T1000 (cell line): ENCODE data around the gene STK4.
A peak's percentile ranks its signal among the peaks of the same experiment; 100 is the strongest.

Experiments used
- DNase-seq: peaks from one replicate; lab custom pipeline; 2025; ENCODE audit warnings: mixed read lengths; lab: John Stamatoyannopoulos, UW

Gene STK4

GRCh38 chr20:45087097-45087790 is 120.9 kb downstream of the STK4 start:
- no peak for DNase-seq

DNA sequence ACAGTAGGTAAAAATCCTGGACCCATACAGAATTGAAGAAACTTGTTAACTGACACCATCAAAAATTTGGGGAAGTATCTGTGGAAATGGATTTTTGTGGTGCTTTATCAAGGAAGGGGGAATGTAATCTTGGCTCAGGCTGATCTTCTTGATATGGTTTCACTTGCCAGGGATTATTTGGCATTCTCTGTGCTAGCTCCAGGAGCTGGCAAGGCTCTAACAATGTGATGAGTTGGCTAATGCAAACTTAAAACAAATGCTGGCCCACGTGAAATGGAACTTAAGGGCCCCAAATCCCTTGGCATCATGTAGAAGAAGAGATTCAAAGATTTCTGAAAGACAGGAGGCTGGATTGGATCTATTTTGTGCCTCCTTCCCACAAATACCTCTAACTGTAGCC is 121.5 kb downstream of the STK4 start:
- DNase-seq: no peak

DNA sequence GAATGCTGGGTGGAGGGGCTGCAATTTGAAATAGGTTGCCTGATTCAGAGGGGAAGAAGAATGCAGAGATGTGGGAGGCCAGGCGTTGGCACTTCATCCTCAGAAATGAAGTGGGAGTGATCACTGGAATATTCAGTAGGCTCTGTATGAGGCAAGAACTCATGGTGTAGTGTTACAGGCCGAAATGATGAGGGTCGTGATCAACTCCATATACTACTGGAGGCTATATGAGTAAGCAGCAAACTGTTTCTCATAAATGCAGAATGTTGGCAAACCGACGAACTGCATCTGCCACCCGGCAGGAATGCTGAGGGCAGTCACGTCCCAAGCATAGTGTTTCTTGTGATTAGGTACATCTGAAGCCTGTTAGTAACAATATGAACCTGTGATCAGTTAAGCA is 121.9 kb downstream of the STK4 start:
- peak; percentile 95 for DNase-seq

GRCh38 chr20:45090481-45090880 is 124.2 kb downstream of the STK4 start:
- DNase-seq: no peak

- DNase-seq: no peak
These were observed 125.1 kb downstream of the STK4 start for GRCh38 chr20:45091366-45091765.

GRCh38 chr20:45092898-45093297 is 126.6 kb downstream of the STK4 start:
- DNase-seq: no peak

GRCh38 chr20:45094201-45094600 is 127.9 kb downstream of the STK4 start:
- DNase-seq: no peak

DNA sequence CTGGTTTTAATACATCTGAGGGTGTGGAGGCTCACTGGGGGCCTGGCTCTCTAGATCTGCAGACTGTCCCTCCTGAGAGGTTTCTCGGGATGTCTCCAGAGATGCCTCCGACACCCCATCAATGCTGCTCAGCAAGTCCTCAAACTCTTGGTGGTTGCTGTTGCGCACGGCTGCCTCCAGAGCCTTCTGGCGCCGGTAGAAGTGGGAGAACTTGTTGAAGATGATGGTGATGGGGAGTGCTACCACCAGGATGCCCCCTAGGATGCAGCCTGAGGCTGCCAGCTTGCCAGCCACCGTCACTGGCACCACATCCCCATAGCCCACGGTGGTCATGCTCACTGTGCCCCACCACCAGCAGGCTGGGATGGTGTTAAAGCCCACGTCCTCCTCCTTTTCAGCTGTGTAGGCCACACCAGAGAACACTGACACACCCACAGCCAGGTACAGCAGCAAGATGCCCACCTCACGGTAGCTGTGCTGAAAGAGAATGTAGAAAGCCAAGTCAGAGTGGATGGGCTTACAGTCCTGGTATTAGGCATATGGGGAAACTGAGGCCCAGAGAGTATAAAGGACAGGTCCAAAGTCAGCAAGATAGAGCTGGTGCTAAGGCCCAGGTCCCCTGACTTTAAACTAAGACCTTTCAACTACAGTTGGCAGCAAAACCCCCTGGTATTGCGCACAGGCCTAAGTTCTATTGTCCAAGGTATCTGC is 128.7 kb downstream of the STK4 start:
- DNase-seq: no peak

DNA sequence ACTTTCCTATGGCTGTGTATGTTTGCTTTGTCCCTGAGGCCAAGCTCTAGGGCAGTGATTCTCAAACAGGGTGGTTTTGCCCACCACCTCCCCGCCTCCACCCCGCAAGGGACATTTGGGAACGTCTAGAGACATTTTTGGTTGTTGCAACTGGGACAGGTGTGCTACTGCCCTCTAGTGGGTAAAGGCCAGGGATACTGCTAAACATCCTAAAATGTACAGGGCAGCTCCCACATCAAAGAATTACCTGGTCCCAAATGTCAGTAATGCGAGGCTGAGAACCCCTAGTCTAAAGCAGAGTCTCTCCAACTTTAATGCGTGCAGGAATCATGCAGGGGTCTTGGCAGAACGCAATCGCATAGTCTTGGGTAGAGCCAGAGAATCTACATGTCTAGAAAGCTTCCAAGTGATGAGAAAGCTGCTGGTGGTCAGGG is 129.5 kb downstream of the STK4 start:
- peak; percentile 71 for DNase-seq

GRCh38 chr20:45096781-45097180 is 130.5 kb downstream of the STK4 start:
- no peak for DNase-seq

DNA sequence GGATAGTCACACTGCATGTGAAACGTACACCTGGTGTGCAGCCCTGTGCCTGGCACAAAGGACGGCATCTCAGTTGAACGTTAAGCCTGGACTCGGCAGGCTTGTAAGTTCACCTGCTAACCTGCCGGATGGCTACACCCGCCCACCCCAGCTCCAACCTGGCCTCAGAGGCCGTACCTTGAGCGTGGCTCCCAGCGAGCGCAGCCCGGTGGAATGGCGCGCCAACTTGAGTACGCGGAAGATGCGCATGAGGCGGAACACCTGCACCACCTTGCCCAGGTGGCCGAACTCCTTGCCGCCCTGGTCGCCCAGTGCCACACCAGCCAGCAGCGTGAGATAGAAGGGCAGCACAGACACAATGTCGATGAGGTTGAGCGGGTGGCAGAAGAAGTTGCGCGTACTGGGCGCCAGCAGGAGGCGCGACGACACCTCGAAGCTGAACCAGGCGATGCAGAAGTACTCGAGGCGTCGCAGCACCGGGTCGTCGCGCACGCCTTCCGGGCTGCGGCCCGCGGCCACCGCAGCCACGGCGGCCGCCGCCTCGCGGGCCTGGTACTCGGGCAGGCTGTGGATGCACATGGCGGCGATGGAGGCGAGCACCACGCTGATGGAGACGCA is 131.3 kb downstream of the STK4 start:
- no peak for DNase-seq

GRCh38 chr20:45098103-45098773 is 131.9 kb downstream of the STK4 start:
- DNase-seq: no peak

- DNase-seq: no peak
These were observed 134.4 kb downstream of the STK4 start, which contains the start of gene KCNS1 for GRCh38 chr20:45100563-45101245. Gene KCNS1 (minus strand): TSS chr20:45101127. CDS start chr20:45099236, 1,891 bp downstream.

DNA sequence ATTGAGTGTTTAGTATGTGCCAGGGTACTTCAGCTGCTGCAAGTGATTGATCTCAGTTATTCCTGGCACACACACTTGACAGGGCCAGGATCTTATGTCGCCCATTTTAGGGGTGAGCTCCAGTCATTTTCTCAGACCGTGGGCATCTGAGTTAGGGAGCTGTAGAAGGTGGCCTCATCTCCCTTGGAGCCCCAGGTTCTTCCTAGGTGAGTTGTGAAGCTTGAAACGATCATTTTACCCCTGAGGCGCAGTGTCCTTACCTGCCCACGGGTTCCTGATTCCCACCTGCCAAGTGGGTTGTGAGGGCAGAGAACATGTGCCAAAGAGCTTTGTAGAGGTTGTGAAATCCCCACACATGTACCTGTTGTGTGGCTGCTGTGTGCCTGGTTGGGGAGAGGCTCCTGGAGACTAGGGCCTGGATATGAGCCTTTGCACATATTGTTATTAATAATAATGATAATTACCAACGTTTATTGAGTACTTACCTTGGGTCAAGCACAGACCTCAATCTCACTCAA is 135.1 kb downstream of the STK4 start:
- no peak for DNase-seq

- DNase-seq: no peak
These were observed 136.8 kb downstream of the STK4 start for GRCh38 chr20:45103072-45103471.

- DNase-seq: peak; percentile 83
These were observed 138.5 kb downstream of the STK4 start for GRCh38 chr20:45104786-45105185.

DNA sequence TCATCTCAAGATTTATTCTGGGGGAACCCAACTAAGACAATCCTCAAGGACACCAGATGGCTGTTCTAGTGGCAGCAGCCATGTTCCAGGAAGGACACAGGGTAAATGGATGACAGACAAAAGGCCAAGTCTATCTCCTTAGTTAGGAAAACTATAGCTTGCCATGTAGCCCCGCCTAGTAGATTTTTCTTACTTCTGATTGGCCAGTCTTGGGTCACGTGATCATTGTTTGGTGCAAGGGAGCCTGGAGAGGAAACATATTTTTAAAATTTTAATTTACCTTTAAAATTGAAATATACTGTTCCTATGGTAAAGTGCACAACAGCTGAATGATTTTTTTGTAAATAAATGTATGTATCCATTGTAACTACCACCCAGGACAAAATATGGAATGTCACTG is 139.0 kb downstream of the STK4 start:
- peak; percentile 64 for DNase-seq

GRCh38 chr20:45109634-45110033 is 143.3 kb downstream of the STK4 start:
- DNase-seq: no peak

- no peak for DNase-seq
These were observed 144.0 kb downstream of the STK4 start for GRCh38 chr20:45110301-45110700.

DNA sequence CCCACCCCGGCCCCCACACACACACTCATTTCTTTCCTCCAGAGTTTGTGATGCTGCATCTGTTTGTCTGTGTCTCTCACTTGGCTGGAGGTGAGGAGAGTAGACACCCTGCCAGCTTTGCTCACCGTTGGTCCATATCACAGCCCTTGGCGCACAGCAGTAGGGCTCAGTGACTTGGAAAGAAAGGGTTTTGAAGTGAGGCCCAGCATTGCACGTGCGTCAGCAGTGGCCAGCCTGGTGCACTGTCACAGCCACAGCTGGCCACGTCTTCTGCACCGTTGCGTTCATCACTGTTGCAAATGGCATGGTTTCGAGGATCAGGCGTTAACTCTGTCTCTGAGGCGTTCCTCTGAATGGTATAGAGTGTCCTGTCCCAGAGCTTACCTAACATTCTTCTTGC is 145.0 kb downstream of the STK4 start:
- DNase-seq: no peak

- DNase-seq: no peak
These were observed 145.6 kb downstream of the STK4 start for GRCh38 chr20:45111799-45112471.
